Psoas muscle (tissue), 8 donors: Measurements from ENCODE around the gene HSD17B8. TPM values are rescaled to one million over a fixed set of nuclear protein-coding genes. Genes with fewer than 3 reads are reported as not detected.

Experiments
- ATAC-seq, 4 donors: fragments of 200-7000 bp; cut with Tn5 transposase; one replicate each; pipeline ENCODE4 v1.9.1; 2020; ENCODE audit warnings: moderate library complexity in 3 of 4, mild to moderate bottlenecking in 2 of 4
- DNase-seq, 2 donors: peaks; one replicate each; pipeline ENCODE4 v3.0.0-alpha.2; 2020
- H3K27ac ChIP-seq: fragments of 200-600 bp; one replicate; pipeline ENCODE4 v1.8.0; 2022
- H3K27me3 ChIP-seq, 3 donors: fragments of 200-600 bp in 1 of 3; one replicate each; pipeline versions ENCODE4 v1.6.1 to v1.8.0; 2013 to 2022; ENCODE audit warnings: low read length in 2 of 3, mild to moderate bottlenecking in 2 of 3, moderate library complexity in 1 of 3; ENCODE audit not compliant: insufficient read depth in 3 of 3
- H3K36me3 ChIP-seq, 2 donors: fragments of 200-600 bp in 1 of 2; one replicate each; pipeline versions ENCODE4 v1.6.1 to v1.8.0; 2013 to 2022; ENCODE audit warnings: low read depth in 1 of 2, mild to moderate bottlenecking in 1 of 2, moderate library complexity in 1 of 2; ENCODE audit not compliant: insufficient read depth in 1 of 2
- H3K4me1 ChIP-seq: fragments of 200-600 bp; one replicate; pipeline ENCODE4 v1.8.0; 2022
- H3K4me3 ChIP-seq: fragments of 200-600 bp; one replicate; pipeline ENCODE4 v1.8.0; 2022; ENCODE audit warnings: mild to moderate bottlenecking
- H3K9me3 ChIP-seq: fragments of 200-600 bp; one replicate; pipeline ENCODE4 v1.8.0; 2022
- WGBS, 3 donors: extraction: QIAGEN DNeasy Blood & Tissue Kit; methylation state at CpG; one replicate each; pipeline versions ENCODE4 v1.1.6 to v1.1.7; 2013; 5-methylcytosine and 5-hydroxymethylcytosine counted together
- intact Hi-C, 2 donors: fragments of 100-400 bp; cut with DNase I; formaldehyde crosslinking; loops; one replicate each; pipeline versions ENCODE4 v1.11.0 to v1.14.2; 2022
- polyA plus RNA-seq, 3 donors: library from polyadenylated mRNA; stranded (reverse); fragments of 200-250 nt; gene quantifications; one replicate each; pipeline ENCODE4 v1.2.3, GENCODE V29; 2013
- total RNA-seq, 4 donors: library from RNA; stranded (reverse); fragmentation: NEBNext Ultra II Directional in 2 of 4; extraction: Animal tissue kit (Norgen Biotek cat#: 25700) in 2 of 4; gene quantifications; one replicate each; pipeline versions ENCODE4 v1.2.1 to v1.2.4, GENCODE V29; 2021 to 2023
- TF ChIP-seq, protein P1 (sequence below): fragments of 200-600 bp; IDR thresholded peaks from one replicate; pipeline ENCODE4 v1.8.0; 2022; ENCODE audit warnings: antibody characterized with exemption
- donor health status: healthy with polysubstance abuse.
- donor health status: DM: no; HTN: no; CAD: no; lungs with moderate emphysema.
- donor health status: Bipolar disorder and iron deficiency.
- donor health status: healthy.
- donor health status: DM: yes; HTN: yes; CAD: no.
- donor health status: DM: no; HTN: no; CAD: no.
- donor health status: DM: no; HTN: no; CAD: no.
- donor health status: DM: yes; HTN: yes; CAD: no.

The HSD17B8 gene
- total and polyA plus RNA-seq, 7 donors, result 5.3 to 18.9 (median 10.3) TPM

DNA sequence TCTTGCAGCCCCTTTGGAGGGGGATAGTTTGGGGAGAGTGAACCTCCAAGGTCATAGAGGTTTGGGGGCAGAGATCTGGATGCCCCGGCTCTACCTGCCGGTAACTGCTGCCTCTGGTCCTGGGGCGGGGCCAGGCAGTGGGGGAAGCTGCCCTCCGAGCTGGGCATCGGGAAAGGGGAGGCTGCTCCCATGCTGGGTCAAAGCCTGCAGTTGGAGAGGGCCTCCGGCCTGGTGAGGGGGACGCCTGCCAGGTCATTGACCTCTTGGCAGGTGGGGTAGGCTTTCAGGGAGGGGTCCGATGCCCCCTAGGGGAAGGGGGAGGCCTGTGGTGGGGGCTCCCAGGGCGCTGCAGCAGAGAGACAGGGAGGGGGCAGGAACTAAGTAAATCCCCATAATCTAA lies 19.3 kb upstream of the HSD17B8 start:
- Histone ChIP-seq H3K4me3 (no peak overlapping the region), H3K27me3 (no peaks in the 10 kb centered on the region), H3K36me3 (no peaks in the 10 kb centered on the region), H3K9me3 (no peaks in the 10 kb centered on the region), H3K4me1 (no peaks in the 10 kb centered on the region), H3K27ac (no peak overlapping the region)
- TF ChIP-seq, protein P1, sequence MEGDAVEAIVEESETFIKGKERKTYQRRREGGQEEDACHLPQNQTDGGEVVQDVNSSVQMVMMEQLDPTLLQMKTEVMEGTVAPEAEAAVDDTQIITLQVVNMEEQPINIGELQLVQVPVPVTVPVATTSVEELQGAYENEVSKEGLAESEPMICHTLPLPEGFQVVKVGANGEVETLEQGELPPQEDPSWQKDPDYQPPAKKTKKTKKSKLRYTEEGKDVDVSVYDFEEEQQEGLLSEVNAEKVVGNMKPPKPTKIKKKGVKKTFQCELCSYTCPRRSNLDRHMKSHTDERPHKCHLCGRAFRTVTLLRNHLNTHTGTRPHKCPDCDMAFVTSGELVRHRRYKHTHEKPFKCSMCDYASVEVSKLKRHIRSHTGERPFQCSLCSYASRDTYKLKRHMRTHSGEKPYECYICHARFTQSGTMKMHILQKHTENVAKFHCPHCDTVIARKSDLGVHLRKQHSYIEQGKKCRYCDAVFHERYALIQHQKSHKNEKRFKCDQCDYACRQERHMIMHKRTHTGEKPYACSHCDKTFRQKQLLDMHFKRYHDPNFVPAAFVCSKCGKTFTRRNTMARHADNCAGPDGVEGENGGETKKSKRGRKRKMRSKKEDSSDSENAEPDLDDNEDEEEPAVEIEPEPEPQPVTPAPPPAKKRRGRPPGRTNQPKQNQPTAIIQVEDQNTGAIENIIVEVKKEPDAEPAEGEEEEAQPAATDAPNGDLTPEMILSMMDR, result no peak
- intact Hi-C loops, result no loop called here
- peak in 1 of 2 donors; percentile 39 for DNase-seq
- ATAC-seq, result no peak
- 62 to 77% (median 73%) methylated on average over 5 to 9 of the region's 9 CpGs for WGBS, 3 donors

DNA sequence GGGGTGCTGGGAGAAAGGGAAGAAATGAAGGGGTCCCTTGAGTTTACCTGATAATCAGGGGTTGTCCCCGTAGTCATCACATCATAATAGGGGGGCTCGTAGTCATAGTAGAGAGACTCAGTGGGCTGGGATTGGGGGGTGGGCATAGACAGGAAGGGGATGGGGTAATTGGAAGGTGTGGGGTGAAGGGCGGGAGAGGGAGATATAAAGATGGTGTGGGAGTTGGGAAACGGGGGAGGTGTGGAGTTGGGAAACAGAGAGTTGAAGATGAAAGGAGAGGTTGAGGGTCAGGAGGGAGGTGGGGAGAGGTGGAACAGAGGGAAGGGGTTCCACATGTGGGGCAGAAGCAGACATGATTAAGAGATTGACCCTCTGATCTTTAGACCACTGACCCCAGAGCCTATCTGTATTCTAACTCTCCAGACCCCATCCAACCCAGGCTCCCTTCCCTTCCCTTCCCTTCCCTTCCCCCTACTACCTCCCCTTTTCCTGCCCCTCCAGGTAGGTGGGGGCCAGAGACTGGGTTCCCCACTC lies 18.7 kb upstream of the HSD17B8 start:
- Histone ChIP-seq H3K36me3 (no peaks in the 10 kb centered on the region), H3K9me3 (no peaks in the 10 kb centered on the region), H3K4me3 (no peak overlapping the region), H3K27ac (no peak overlapping the region), H3K4me1 (no peaks in the 10 kb centered on the region), H3K27me3 (no peaks in the 10 kb centered on the region)
- ATAC-seq (no peak), DNase-seq (no peak)
- WGBS, 3 donors, result 75 to 90% (median 87%) methylated on average over 4 of the region's 4 CpGs
- intact Hi-C loops, result no loop called here
- TF ChIP-seq, protein P1, result no peak

DNA sequence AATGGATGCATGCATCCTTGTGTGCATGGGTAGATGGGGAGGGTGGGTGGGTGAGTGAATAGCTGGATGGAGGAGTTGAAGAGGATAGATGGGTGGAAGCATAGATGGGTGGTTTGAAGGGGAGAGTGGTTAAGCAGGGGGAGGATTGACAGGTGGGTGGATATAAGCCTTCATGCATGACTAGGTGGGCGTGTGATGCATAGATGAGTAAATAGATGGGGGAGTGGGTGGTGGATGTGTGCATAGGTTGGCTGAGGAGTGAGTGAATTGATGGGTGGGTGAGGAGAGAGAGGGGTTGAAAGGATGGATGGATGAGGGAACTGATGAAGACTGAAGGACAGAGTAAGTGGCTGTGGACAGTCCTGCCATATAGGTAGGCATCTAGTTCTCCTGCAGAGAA lies 16.6 kb upstream of the HSD17B8 start:
- no peaks in the 10 kb centered on the region for H3K27me3 ChIP-seq
- WGBS, 3 donors, result 79 to 92% (median 91%) methylated on average over 1 of the region's 1 CpG
- H3K27ac ChIP-seq, result no peak overlapping the region
- H3K9me3 ChIP-seq, result no peaks in the 10 kb centered on the region
- DNase-seq (no peak), ATAC-seq (no peak)
- TF ChIP-seq, protein P1, result no peak
- H3K4me1 ChIP-seq, result peaks cover 18% of the 10 kb centered on the region
- H3K36me3 ChIP-seq, result no peaks in the 10 kb centered on the region
- intact Hi-C loops, result no loop called here
- H3K4me3 ChIP-seq, result no peak overlapping the region

DNA sequence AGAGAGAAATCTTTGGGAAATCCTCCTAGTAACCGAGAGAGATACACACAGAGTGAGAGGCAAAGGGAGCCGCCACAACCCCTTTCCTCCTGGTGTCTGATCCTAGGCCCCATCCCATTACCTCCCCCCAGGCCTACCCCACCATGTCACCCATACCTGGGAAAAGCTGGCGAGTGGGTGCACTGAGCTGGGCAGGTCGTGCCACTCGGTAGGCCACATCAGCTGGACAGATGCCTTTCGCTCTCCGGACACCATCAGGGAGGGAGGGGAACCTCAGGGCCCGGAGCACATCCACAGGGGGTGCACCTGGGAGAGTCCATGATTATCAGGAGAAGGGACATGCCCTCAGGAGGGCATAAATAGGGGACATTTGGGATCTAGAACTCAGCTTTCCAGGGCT lies 15.3 kb upstream of the HSD17B8 start:
- Histone ChIP-seq H3K27ac (no peak overlapping the region), H3K4me3 (no peak overlapping the region), H3K4me1 (peaks cover 19% of the 10 kb centered on the region), H3K36me3 (peaks cover 0 to 4% of the 10 kb centered on the region in 2 donors), H3K27me3 (no peaks in the 10 kb centered on the region), H3K9me3 (no peaks in the 10 kb centered on the region)
- ATAC-seq (no peak), DNase-seq (peak in 1 of 2 donors; percentile 49)
- 77 to 87% (median 81%) methylated on average over 8 of the region's 8 CpGs for WGBS, 3 donors
- TF ChIP-seq, protein P1, result no peak
- intact Hi-C loops, result no loop called here
